ENCODE measurements around the gene TMEM30B.

- TF ChIP-seq CTCF (IDR thresholded peaks at IDR 0.05) (no peak), EZH2phosphoT487 (IDR thresholded peaks at IDR 0.05; ENCODE audit: borderline replicate concordance, low read depth) (no peak), GATA2 (CRISPR knock-in tag; IDR thresholded peaks at IDR 0.05) (no peak), TEAD4 (IDR thresholded peaks at IDR 0.05; ENCODE audit: borderline replicate concordance, insufficient read depth) (no peak), TAF1 (IDR thresholded peaks at IDR 0.05; ENCODE audit: borderline replicate concordance, low read depth, low read length) (no peak), POLR2AphosphoS5 (IDR thresholded peaks at IDR 0.05; ENCODE audit: low read depth, low read length) (no peak), RCOR1 (IDR thresholded peaks at IDR 0.05; ENCODE audit: low read length) (no peak)
- TF ChIP-seq, protein P1, sequence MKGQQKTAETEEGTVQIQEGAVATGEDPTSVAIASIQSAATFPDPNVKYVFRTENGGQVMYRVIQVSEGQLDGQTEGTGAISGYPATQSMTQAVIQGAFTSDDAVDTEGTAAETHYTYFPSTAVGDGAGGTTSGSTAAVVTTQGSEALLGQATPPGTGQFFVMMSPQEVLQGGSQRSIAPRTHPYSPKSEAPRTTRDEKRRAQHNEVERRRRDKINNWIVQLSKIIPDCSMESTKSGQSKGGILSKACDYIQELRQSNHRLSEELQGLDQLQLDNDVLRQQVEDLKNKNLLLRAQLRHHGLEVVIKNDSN (IDR thresholded peaks at IDR 0.05; ENCODE audit: borderline replicate concordance, low read depth) = no peak
- TF ChIP-seq, protein P2, sequence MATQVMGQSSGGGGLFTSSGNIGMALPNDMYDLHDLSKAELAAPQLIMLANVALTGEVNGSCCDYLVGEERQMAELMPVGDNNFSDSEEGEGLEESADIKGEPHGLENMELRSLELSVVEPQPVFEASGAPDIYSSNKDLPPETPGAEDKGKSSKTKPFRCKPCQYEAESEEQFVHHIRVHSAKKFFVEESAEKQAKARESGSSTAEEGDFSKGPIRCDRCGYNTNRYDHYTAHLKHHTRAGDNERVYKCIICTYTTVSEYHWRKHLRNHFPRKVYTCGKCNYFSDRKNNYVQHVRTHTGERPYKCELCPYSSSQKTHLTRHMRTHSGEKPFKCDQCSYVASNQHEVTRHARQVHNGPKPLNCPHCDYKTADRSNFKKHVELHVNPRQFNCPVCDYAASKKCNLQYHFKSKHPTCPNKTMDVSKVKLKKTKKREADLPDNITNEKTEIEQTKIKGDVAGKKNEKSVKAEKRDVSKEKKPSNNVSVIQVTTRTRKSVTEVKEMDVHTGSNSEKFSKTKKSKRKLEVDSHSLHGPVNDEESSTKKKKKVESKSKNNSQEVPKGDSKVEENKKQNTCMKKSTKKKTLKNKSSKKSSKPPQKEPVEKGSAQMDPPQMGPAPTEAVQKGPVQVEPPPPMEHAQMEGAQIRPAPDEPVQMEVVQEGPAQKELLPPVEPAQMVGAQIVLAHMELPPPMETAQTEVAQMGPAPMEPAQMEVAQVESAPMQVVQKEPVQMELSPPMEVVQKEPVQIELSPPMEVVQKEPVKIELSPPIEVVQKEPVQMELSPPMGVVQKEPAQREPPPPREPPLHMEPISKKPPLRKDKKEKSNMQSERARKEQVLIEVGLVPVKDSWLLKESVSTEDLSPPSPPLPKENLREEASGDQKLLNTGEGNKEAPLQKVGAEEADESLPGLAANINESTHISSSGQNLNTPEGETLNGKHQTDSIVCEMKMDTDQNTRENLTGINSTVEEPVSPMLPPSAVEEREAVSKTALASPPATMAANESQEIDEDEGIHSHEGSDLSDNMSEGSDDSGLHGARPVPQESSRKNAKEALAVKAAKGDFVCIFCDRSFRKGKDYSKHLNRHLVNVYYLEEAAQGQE (IDR thresholded peaks at IDR 0.05; ENCODE audit: low read depth, low read length) = no peak
These were observed 51.7 kb downstream of the TMEM30B start for GRCh38 chr14:61229475-61229888.

All from SK-N-SH (cell line).